ENCODE results near the gene POLR1C. TPM values are rescaled to one million over a fixed set of nuclear protein-coding genes. Genes with fewer than 3 reads are reported as not detected.

The POLR1C gene
- total RNA-seq, 1 experiment from 2014 or later, result 84.6 TPM

- Histone ChIP-seq H3K27me3 (ENCODE audit: insufficient read depth, low read length) (no peaks in the 10 kb centered on the region), H4K20me1 (ENCODE audit: insufficient read depth) (no peaks in the 10 kb centered on the region), H3K36me3 (ENCODE audit: control insufficient read depth in 1 of 2, insufficient read depth in 2 of 2, low read length in 2 of 2) (no peaks in the 10 kb centered on the region), H3K4me3 (replicated peaks in 1 of 2; ENCODE audit: low read depth in 1 of 2, low read length in 2 of 2) (no peak overlapping the region), H3K4me2 (ENCODE audit: low read length) (no peak overlapping the region), H3K9me2 (ENCODE audit: insufficient read depth) (no peaks in the 10 kb centered on the region), H3K27ac (ENCODE audit: low read depth, low read length) (no peak overlapping the region), H3K9me3 (ENCODE audit: control insufficient read depth in 1 of 2, insufficient read depth in 1 of 2, low read depth in 1 of 2, low read length in 2 of 2) (no peaks in the 10 kb centered on the region), H3K79me2 (ENCODE audit: insufficient read depth, low read length) (no peaks in the 10 kb centered on the region), H3K9ac (ENCODE audit: low read length) (no peak overlapping the region), H3K4me1 (ENCODE audit: control insufficient read depth in 1 of 2, insufficient read depth in 2 of 2, low read length in 2 of 2) (peaks cover 18 to 21% of the 10 kb centered on the region in 2 experiments), H2AFZ (ENCODE audit: low read depth, low read length, poor library complexity, severe bottlenecking) (no peak overlapping the region)
- no TSS peak for BruUV-seq (replicated peaks)
- ChIA-PET CTCF (no interaction called here), POLR2A (interaction anchor here (0.5 kb wide), 1 partner anchor 13 kb away, joined by 4 read pairs; the partner anchor contains the start of gene DLK2), RAD21 (ENCODE audit: low non-redundant PET in 1 of 2, low total read pairs in 2 of 2, uncharacterized antibody in 2 of 2, unreplicated experiment in 2 of 2) (no interaction called here)
- intact Hi-C loops (cut with micrococcal nuclease), result no loop called here
- DNase-seq (ENCODE audit: low read depth, low spot score) (no peak), ATAC-seq (no peak)
- TF ChIP-seq EZH2 (IDR thresholded peaks at IDR 0.05) (no peak), EGR1 (IDR thresholded peaks at IDR 0.05; ENCODE audit: low read depth) (no peak), SRF (IDR thresholded peaks at IDR 0.05; ENCODE audit: low read depth) (no peak), CBX3 (IDR thresholded peaks at IDR 0.05; ENCODE audit: low read depth) (no peak), POLR2A (IDR thresholded peaks at IDR 0.05; ENCODE audit: borderline replicate concordance, extremely low read depth, insufficient read depth, insufficient read length) (no peak), RAD21 (IDR thresholded peaks at IDR 0.05; ENCODE audit: low read depth) (no peak), ELF1 (IDR thresholded peaks at IDR 0.05; ENCODE audit: borderline replicate concordance, low read depth) (no peak), ZFX (IDR thresholded peaks at IDR 0.05) (no peak)
- TF ChIP-seq, protein P1, sequence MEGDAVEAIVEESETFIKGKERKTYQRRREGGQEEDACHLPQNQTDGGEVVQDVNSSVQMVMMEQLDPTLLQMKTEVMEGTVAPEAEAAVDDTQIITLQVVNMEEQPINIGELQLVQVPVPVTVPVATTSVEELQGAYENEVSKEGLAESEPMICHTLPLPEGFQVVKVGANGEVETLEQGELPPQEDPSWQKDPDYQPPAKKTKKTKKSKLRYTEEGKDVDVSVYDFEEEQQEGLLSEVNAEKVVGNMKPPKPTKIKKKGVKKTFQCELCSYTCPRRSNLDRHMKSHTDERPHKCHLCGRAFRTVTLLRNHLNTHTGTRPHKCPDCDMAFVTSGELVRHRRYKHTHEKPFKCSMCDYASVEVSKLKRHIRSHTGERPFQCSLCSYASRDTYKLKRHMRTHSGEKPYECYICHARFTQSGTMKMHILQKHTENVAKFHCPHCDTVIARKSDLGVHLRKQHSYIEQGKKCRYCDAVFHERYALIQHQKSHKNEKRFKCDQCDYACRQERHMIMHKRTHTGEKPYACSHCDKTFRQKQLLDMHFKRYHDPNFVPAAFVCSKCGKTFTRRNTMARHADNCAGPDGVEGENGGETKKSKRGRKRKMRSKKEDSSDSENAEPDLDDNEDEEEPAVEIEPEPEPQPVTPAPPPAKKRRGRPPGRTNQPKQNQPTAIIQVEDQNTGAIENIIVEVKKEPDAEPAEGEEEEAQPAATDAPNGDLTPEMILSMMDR (IDR thresholded peaks at IDR 0.05 in 2 of 3, conservative IDR thresholded peaks at IDR 0.05 in 1 of 3; ENCODE audit: borderline replicate concordance in 1 of 3, insufficient read depth in 1 of 3, low read depth in 2 of 3, low read length in 2 of 3), result no peak
Measured at GRCh38 chr6:43468240-43468639, 48.6 kb upstream of the POLR1C start.

Data from HCT116 (cell line).